CD4-positive, alpha-beta T cell (primary cell): ENCODE results near the gene COQ10A. TPM values are rescaled to one million over a fixed set of nuclear protein-coding genes. Genes with fewer than 3 reads are reported as not detected.

ENCODE experiments used
- ATAC-seq: fragments of 200-7000 bp; cut with Tn5 transposase; one replicate; pipeline ENCODE4 v1.10.0; 2022; ENCODE audit warnings: mild to moderate bottlenecking; ENCODE audit not compliant: poor library complexity
- CTCF ChIA-PET: fragments of 350-600 bp; sonication (Branson Sonifier 250); formaldehyde crosslinking; loops from one replicate; lab custom pipeline; 2021; ENCODE audit warnings: antibody characterized with exemption, inconsistent platforms; lab: Charles Lee
- POLR2A ChIA-PET: fragments of 350-600 bp; sonication (Branson Sonifier 250); formaldehyde crosslinking; loops from one replicate; lab custom pipeline; 2021; ENCODE audit warnings: antibody characterized with exemption, inconsistent platforms; lab: Charles Lee
- DNase-seq, 14 experiments: peaks; one replicate each; pipeline ENCODE4 v3.0.0-alpha.2; 2013 to 2020; ENCODE audit warnings: mixed read lengths in 2 of 14
- H3K27ac ChIP-seq, 2 donors: one replicate each; pipeline versions ENCODE4 v1.5.1 to v1.7.0; 2013; ENCODE audit warnings: low read length in 2 of 2, low read depth in 1 of 2, mild to moderate bottlenecking in 1 of 2
- H3K27me3 ChIP-seq, 2 experiments: 1 replicate in 1 of 2; 2 replicates in 1 of 2; pipeline versions ENCODE4 v1.6.1 to v1.7.0; 2013; ENCODE audit warnings: low read length in 2 of 2, control low read depth in 1 of 2, mild to moderate bottlenecking in 1 of 2, moderate library complexity in 1 of 2; ENCODE audit not compliant: insufficient read depth in 2 of 2, control insufficient read depth in 1 of 2
- H3K36me3 ChIP-seq: one replicate; pipeline ENCODE4 v1.6.1; 2013; ENCODE audit warnings: low read length, control low read depth; ENCODE audit not compliant: insufficient read depth
- H3K4me1 ChIP-seq: one replicate; pipeline ENCODE4 v1.6.1; 2013; ENCODE audit warnings: low read length, control low read depth; ENCODE audit not compliant: insufficient read depth
- H3K4me3 ChIP-seq: one replicate; pipeline ENCODE4 v1.5.1; 2013; ENCODE audit warnings: mild to moderate bottlenecking, low read length, moderate library complexity
- H3K9me3 ChIP-seq, 2 experiments: 1 replicate in 1 of 2; 2 replicates in 1 of 2; pipeline versions ENCODE4 v1.6.1 to v1.7.0; 2013; ENCODE audit warnings: low read length in 2 of 2, mild to moderate bottlenecking in 2 of 2, control low read depth in 1 of 2, moderate library complexity in 1 of 2; ENCODE audit not compliant: control insufficient read depth in 1 of 2, insufficient read depth in 1 of 2
- H3K27ac Mint-ChIP-seq: one replicate; pipeline ENCODE4 v1.8.0; 2020; ENCODE audit warnings: mixed read lengths
- H3K27me3 Mint-ChIP-seq: one replicate; pipeline ENCODE4 v1.8.0; 2021; ENCODE audit warnings: mixed read lengths
- H3K36me3 Mint-ChIP-seq: one replicate; pipeline ENCODE4 v1.8.0; 2021; ENCODE audit warnings: low read depth, mixed read lengths
- H3K4me1 Mint-ChIP-seq: one replicate; pipeline ENCODE4 v1.8.0; 2021; ENCODE audit warnings: low read depth, mixed read lengths
- H3K4me3 Mint-ChIP-seq: one replicate; pipeline ENCODE4 v1.8.0; 2020; ENCODE audit warnings: mild to moderate bottlenecking, mixed read lengths
- H3K9me3 Mint-ChIP-seq: one replicate; pipeline ENCODE4 v1.8.0; 2020; ENCODE audit warnings: mixed read lengths
- intact Hi-C, 2 experiments: fragments of 100-400 bp; cut with DNase I in 1 of 2; cut with micrococcal nuclease in 1 of 2; formaldehyde crosslinking; loops; one replicate each; pipeline versions ENCODE4 v1.15.1 to v1.9.0; 2023 to 2025; cut with DNase I, micrococcal nuclease
- total RNA-seq, 174 experiments: library from RNA in 2 of 174; stranded (reverse) in 2 of 174; gene quantifications; one replicate each; pipeline ENCODE4 v1.2.3 and lab custom pipeline; 2021 to 2026
- TF ChIP-seq, protein P1 (sequence below): fragments of 200-600 bp; IDR thresholded peaks from one replicate; pipeline ENCODE4 v1.8.0; 2022; ENCODE audit warnings: antibody characterized with exemption, mild to moderate bottlenecking

The COQ10A gene
- total RNA-seq, 2 experiments from 2014 or later, result 27.6 to 29.2 TPM

DNA sequence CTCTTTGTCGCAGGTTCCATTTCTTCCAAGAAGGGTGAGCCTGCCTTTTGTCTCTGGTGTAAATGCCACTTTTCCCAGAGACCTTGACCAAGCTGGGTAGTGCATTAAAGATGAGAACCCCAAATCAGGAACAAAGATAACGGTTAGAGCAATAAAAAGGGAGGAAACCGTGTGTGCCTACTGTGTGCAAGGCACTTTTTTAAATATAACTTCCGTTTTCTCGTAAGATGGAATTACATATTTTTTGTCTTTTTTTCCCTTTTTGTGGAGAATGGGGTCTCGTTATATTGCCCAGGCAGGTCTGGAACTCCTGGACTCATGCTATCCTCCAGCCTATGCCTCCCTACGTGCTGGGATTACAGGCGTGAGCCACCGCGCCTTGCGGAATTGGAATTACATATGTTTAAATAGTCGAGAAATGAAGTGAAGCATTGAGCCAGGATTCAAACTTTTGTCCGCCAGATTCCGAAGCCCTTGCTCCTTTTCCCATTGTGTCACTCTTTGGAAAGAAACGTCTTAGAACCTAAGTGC is 43.1 kb upstream of the COQ10A start:
- ATAC-seq, result no peak

DNA sequence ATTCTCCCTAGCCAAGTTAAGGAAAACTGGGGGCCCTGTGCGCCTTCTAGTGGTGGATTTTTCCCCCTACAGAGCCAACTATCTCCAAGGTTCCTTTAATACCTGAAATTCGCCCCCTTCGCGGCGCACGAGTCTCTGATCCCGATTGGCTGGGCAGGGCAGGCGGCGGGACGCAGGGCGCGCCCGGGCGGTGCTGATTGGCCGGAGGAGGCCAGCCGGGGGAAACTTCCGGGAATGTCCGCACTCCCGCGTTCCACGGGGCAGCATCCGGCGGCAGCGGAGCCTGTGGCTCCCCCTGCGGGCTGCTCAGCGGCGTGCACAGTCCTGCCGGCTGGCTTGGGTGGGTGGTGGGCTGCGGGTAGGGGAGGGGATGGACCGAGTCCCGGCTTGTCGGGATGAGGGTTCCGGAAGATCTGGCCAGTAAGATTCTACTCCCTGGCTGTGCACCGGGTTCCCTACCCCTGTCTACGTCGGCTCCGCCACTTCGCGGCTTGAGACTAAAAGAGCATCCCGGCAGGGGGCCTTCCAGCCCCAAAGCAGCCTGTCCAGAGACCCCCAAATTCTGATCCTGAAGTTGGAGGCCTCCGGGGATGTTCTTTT is 42.5 kb upstream of the COQ10A start, which contains the start of gene NABP2:
NABP2 (plus strand) TSS at position 241 of the 600 bp plus-strand sequence. CDS start 515 bp downstream, outside the sequence.
- H3K27ac Mint-ChIP-seq, result peak within 1 kb of the TSS; percentile 100
- TF ChIP-seq, protein P1, sequence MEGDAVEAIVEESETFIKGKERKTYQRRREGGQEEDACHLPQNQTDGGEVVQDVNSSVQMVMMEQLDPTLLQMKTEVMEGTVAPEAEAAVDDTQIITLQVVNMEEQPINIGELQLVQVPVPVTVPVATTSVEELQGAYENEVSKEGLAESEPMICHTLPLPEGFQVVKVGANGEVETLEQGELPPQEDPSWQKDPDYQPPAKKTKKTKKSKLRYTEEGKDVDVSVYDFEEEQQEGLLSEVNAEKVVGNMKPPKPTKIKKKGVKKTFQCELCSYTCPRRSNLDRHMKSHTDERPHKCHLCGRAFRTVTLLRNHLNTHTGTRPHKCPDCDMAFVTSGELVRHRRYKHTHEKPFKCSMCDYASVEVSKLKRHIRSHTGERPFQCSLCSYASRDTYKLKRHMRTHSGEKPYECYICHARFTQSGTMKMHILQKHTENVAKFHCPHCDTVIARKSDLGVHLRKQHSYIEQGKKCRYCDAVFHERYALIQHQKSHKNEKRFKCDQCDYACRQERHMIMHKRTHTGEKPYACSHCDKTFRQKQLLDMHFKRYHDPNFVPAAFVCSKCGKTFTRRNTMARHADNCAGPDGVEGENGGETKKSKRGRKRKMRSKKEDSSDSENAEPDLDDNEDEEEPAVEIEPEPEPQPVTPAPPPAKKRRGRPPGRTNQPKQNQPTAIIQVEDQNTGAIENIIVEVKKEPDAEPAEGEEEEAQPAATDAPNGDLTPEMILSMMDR, result peak; percentile 88
- peaks cover 21% of the 10 kb centered on the region for H3K36me3 Mint-ChIP-seq
- Histone ChIP-seq H3K4me3 (peak within 1 kb of the TSS; percentile 70), H3K36me3 (peaks cover 2% of the 10 kb centered on the region), H3K9me3 (no peaks in the 10 kb centered on the region), H3K27me3 (no peaks in the 10 kb centered on the region), H3K4me1 (peaks cover 56% of the 10 kb centered on the region), H3K27ac (peak within 1 kb of the TSS; percentile 60 to 81)
- intact Hi-C loops, result loop anchor here (1.0 to 10.0 kb wide), 7 partner anchors 31 to 485 kb away; partner anchors contain the start of genes ANKRD52 (in 1 of the 2) and RPS26 (in 1 of the 2)
- H3K9me3 Mint-ChIP-seq, result no peaks in the 10 kb centered on the region
- DNase-seq (peak; percentile 73 to 96 (median 88)), ATAC-seq (peak; percentile 66)
- peaks cover 48% of the 10 kb centered on the region for H3K4me1 Mint-ChIP-seq
- no peaks in the 10 kb centered on the region for H3K27me3 Mint-ChIP-seq
- CTCF ChIA-PET, result interaction anchor here (1.7 to 4.8 kb wide), 4 partner anchors 18 to 34 kb away, joined by 7 to 31 read pairs (median 17); partner anchors contain the start of gene SMARCC2
- H3K4me3 Mint-ChIP-seq, result peak within 1 kb of the TSS; percentile 98
- POLR2A ChIA-PET, result no interaction called here

More for the DNA sequence above, 43.1 kb upstream of the COQ10A start:
- Histone ChIP-seq H3K27me3 (no peaks in the 10 kb centered on the region), H3K27ac (peak overlapping the region; percentile 60 to 80), H3K4me3 (peak overlapping the region; percentile 70), H3K4me1 (peaks cover 56% of the 10 kb centered on the region), H3K36me3 (no peaks in the 10 kb centered on the region), H3K9me3 (no peaks in the 10 kb centered on the region)
- Mint-ChIP-seq H3K4me3 (peak overlapping the region; percentile 98), H3K27me3 (no peaks in the 10 kb centered on the region), H3K4me1 (peaks cover 48% of the 10 kb centered on the region), H3K36me3 (peaks cover 21% of the 10 kb centered on the region), H3K27ac (peak overlapping the region; percentile 100), H3K9me3 (no peaks in the 10 kb centered on the region)
- peak in 1 of 14 experiments; percentile 11 for DNase-seq
- TF ChIP-seq, protein P1, result no peak
- ChIA-PET CTCF (interaction anchor here (0.7 to 4.8 kb wide), 5 partner anchors 18 to 267 kb away, joined by 3 to 31 read pairs (median 15); partner anchors contain the start of gene SMARCC2), POLR2A (interaction anchor here (4.1 kb wide), 1 partner anchor 105 kb away, joined by 62 read pairs; the partner anchor contains the start of gene ZC3H10)
- intact Hi-C loops, result loop anchor here (1.0 to 10.0 kb wide), 7 partner anchors 30 to 485 kb away; partner anchors contain the start of genes ANKRD52 (in 1 of the 2) and RPS26 (in 1 of the 2)

DNA sequence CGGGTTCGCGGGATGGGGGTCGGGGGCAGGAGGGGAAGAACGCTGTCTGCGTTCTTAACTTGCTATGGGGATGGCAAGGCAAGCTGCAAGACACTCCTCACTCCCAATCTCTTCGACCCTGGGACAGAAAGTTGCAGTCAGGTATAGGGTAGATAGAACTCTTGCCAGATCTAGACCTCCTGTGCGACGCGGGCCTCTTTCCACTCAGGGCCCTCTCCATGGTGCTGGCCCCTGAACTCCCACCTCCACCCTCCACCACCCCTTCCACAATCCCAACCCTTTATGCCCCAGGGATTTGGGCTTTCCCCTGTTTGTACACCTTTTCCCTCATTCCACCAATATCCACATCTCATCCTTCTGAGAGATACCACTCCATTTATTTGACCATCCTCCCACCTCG is 41.8 kb upstream of the COQ10A start:
- TF ChIP-seq, protein P1, result no peak
- ChIA-PET POLR2A (no interaction called here), CTCF (interaction anchor here (1.7 kb wide), 1 partner anchor 19 kb away, joined by 7 read pairs; no protein-coding TSS in a partner anchor)

More for the DNA sequence above, 41.8 kb upstream of the COQ10A start:
- Mint-ChIP-seq H3K27ac (peak overlapping the region; percentile 100), H3K9me3 (no peaks in the 10 kb centered on the region), H3K4me3 (peak overlapping the region; percentile 98), H3K4me1 (peaks cover 48% of the 10 kb centered on the region), H3K36me3 (peaks cover 21% of the 10 kb centered on the region), H3K27me3 (no peaks in the 10 kb centered on the region)
- intact Hi-C loops, result loop anchor here (1.0 to 10.0 kb wide), 7 partner anchors 32 to 486 kb away; partner anchors contain the start of genes ANKRD52 (in 1 of the 2) and RPS26 (in 1 of the 2)
- no peak for ATAC-seq
- DNase-seq, result peak in 2 of 14 experiments; percentile 19 to 30
- H3K36me3 ChIP-seq, result peaks cover 3% of the 10 kb centered on the region
- no peaks in the 10 kb centered on the region for H3K9me3 ChIP-seq
- peak overlapping the region in 1 of 2 donors; percentile 60 for H3K27ac ChIP-seq
- H3K4me1 ChIP-seq, result peaks cover 51% of the 10 kb centered on the region
- H3K4me3 ChIP-seq, result peak overlapping the region; percentile 70
- H3K27me3 ChIP-seq, result no peaks in the 10 kb centered on the region
